Mammary epithelial cell (primary cell): ENCODE measurements around the gene SLC39A9.
"Not testable (repeated sequence)": the region's sequence is repeated elsewhere in the genome, so short reads cannot be mapped to it uniquely, and the experiment has no call there.

Experiments
- CTCF ChIP-seq, 2 donors: IDR thresholded peaks in 1 of 2; conservative IDR thresholded peaks in 1 of 2; 2 replicates each; pipeline ENCODE4 v1.5.1; 2011 to 2012; ENCODE audit warnings: inconsistent platforms in 2 of 2, low read length in 2 of 2, mild to moderate bottlenecking in 2 of 2, control low read depth in 1 of 2, low read depth in 1 of 2; ENCODE audit not compliant: insufficient read depth in 1 of 2; ENCODE audit errors: extremely low read depth in 1 of 2
- EZH2 ChIP-seq: IDR thresholded peaks from 2 replicates; pipeline ENCODE4 v1.6.1; 2012; ENCODE audit warnings: low read length, inconsistent platforms, borderline replicate concordance

GRCh38 chr14:69498286-69498685 is 99.8 kb downstream of the SLC39A9 start:
- not testable (repeated sequence) for TF ChIP-seq CTCF (conservative IDR thresholded peaks at IDR 0.05 in 1 of 2, IDR thresholded peaks at IDR 0.05 in 1 of 2; ENCODE audit: extremely low read depth in 1 of 2, insufficient read depth in 1 of 2, low read depth in 1 of 2, low read length in 2 of 2); EZH2
